ENCODE results near the gene RTL9. TPM values are rescaled to one million over a fixed set of nuclear protein-coding genes. Genes with fewer than 3 reads are reported as not detected.

RTL9 gene
- total and polyA plus RNA-seq, 2 experiments from 2014 or later, result 0.31 TPM; not detected in 1

DNA sequence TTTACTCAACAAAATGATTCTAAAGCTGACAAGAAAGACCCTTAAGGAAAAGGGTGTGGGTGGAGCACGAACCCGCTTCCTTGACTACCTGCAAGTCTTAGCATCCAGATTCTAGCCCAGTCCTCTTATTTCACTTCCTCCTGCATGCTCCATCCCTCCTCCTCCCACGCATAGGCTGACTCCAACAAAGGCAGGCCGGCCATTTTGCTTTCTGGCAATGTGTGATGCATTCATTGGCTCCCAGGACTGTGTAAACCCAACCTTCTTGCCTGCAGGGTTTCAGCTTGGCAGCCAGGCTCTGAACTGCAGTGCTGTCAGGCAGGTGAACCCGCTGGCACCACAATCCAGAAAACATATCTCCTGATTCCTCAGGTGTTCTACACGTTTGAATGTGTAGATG lies 39.3 kb downstream of the RTL9 start (continued):
- no peak for TF ChIP-seq ZNF114 (CRISPR knock-in tag; IDR thresholded peaks at IDR 0.05)
- TF ChIP-seq EZH2phosphoT487 (IDR thresholded peaks at IDR 0.05; ENCODE audit: unreplicated experiment), result no peak
- no peak for TF ChIP-seq JUNB (IDR thresholded peaks at IDR 0.05; ENCODE audit: unreplicated experiment)
- TF ChIP-seq, protein P1, sequence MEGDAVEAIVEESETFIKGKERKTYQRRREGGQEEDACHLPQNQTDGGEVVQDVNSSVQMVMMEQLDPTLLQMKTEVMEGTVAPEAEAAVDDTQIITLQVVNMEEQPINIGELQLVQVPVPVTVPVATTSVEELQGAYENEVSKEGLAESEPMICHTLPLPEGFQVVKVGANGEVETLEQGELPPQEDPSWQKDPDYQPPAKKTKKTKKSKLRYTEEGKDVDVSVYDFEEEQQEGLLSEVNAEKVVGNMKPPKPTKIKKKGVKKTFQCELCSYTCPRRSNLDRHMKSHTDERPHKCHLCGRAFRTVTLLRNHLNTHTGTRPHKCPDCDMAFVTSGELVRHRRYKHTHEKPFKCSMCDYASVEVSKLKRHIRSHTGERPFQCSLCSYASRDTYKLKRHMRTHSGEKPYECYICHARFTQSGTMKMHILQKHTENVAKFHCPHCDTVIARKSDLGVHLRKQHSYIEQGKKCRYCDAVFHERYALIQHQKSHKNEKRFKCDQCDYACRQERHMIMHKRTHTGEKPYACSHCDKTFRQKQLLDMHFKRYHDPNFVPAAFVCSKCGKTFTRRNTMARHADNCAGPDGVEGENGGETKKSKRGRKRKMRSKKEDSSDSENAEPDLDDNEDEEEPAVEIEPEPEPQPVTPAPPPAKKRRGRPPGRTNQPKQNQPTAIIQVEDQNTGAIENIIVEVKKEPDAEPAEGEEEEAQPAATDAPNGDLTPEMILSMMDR (conservative IDR thresholded peaks at IDR 0.05; ENCODE audit: low read depth in 2 of 2), result no peak
- TF ChIP-seq, protein P2, sequence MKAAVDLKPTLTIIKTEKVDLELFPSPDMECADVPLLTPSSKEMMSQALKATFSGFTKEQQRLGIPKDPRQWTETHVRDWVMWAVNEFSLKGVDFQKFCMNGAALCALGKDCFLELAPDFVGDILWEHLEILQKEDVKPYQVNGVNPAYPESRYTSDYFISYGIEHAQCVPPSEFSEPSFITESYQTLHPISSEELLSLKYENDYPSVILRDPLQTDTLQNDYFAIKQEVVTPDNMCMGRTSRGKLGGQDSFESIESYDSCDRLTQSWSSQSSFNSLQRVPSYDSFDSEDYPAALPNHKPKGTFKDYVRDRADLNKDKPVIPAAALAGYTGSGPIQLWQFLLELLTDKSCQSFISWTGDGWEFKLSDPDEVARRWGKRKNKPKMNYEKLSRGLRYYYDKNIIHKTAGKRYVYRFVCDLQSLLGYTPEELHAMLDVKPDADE (IDR thresholded peaks at IDR 0.05), result no peak

DNA sequence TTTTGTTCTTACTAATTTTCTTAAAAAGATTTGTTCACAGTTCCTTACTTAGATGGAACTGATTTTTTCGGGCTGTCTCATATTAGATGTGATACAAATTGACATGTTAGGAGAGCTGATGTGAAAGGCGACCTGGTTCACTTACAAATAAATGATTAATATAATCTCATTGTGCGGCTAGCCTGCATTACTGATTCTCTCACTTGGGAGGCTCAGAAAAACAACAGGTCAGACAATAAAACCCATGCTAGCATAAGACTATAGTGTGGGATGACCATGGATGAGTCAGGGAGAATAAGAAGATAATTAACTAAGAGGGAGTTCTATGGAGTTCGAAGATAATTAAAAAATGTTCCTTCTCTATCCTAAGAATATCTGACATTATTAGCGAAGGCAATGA lies 40.8 kb downstream of the RTL9 start:
- H2AFZ ChIP-seq, result no peak overlapping the region
- H3K4me1 ChIP-seq (ENCODE audit: insufficient read depth), result peaks cover 7% of the 10 kb centered on the region; the same call in 1 of the 2 replicates
- Mint-ChIP-seq H3K27me3 (ENCODE audit: insufficient read depth, low read depth, poor library complexity) (peaks cover 2% of the 10 kb centered on the region), H3K4me1 (peaks cover 12% of the 10 kb centered on the region), H3K9me3 (no peaks in the 10 kb centered on the region), H3K36me3 (ENCODE audit: low read depth) (no peaks in the 10 kb centered on the region), H3K27ac (no peak overlapping the region), H3K4me3 (no peak overlapping the region)
- ATAC-seq (no peak), DNase-seq (ENCODE audit: low spot score) (no peak)
- H3K36me3 ChIP-seq (ENCODE audit: insufficient read depth), result no peaks in the 10 kb centered on the region
- no peaks in the 10 kb centered on the region for H4K20me1 ChIP-seq (replicated peaks; ENCODE audit: insufficient read depth)
- H3K79me2 ChIP-seq (replicated peaks; ENCODE audit: insufficient read depth), result no peaks in the 10 kb centered on the region
- TF ChIP-seq EZH2phosphoT487 (IDR thresholded peaks at IDR 0.05; ENCODE audit: unreplicated experiment) (no peak), JUNB (IDR thresholded peaks at IDR 0.05; ENCODE audit: unreplicated experiment) (no peak)
- TF ChIP-seq, protein P1 (conservative IDR thresholded peaks at IDR 0.05; ENCODE audit: low read depth in 2 of 2), result no peak
- TF ChIP-seq, protein P2 (IDR thresholded peaks at IDR 0.05), result no peak
- H3F3A ChIP-seq (replicated peaks; ENCODE audit: low read depth), result no peaks in the 10 kb centered on the region
- no peaks in the 10 kb centered on the region for H3K9me2 ChIP-seq (ENCODE audit: insufficient read depth)
- H3K27me3 ChIP-seq (ENCODE audit: insufficient read depth), result no peaks in the 10 kb centered on the region
- no peak overlapping the region for H3K4me3 ChIP-seq
- no peak overlapping the region for H3K27ac ChIP-seq (ENCODE audit: low read depth)
- H3K4me2 ChIP-seq, result no peak overlapping the region

DNA sequence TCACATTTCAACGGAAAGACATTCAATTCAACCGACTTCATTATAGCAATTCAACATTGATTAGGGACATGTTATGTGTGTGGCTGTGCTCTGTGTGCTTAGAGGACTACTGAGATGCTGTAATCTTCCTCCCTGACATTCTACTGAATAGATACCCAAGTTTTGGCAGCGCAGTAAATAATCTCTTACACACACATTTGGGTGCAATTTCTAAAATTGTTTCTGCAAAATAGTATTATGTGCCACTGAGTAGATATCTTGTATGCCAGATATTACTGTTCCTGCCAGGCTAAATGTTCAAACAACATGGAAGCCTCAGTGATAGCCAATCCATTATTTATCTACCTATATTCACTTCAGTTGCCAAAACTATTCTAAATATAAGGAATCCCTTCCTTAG lies 41.3 kb downstream of the RTL9 start:
- Mint-ChIP-seq H3K27me3 (ENCODE audit: insufficient read depth, low read depth, poor library complexity) (peaks cover 2% of the 10 kb centered on the region), H3K4me1 (peaks cover 16% of the 10 kb centered on the region), H3K9me3 (no peaks in the 10 kb centered on the region), H3K36me3 (ENCODE audit: low read depth) (no peaks in the 10 kb centered on the region), H3K4me3 (no peak overlapping the region), H3K27ac (no peak overlapping the region)
- no peaks in the 10 kb centered on the region for H4K20me1 ChIP-seq (replicated peaks; ENCODE audit: insufficient read depth)
- H3K4me2 ChIP-seq, result no peak overlapping the region
- H3K9me2 ChIP-seq (ENCODE audit: insufficient read depth), result no peaks in the 10 kb centered on the region
- no peaks in the 10 kb centered on the region for H3K36me3 ChIP-seq (ENCODE audit: insufficient read depth)
- DNase-seq (ENCODE audit: low spot score), result no peak
- no peaks in the 10 kb centered on the region for H3K79me2 ChIP-seq (replicated peaks; ENCODE audit: insufficient read depth)
- no peaks in the 10 kb centered on the region for H3F3A ChIP-seq (replicated peaks; ENCODE audit: low read depth)
- ATAC-seq, result no peak
- no peak overlapping the region for H3K27ac ChIP-seq (ENCODE audit: low read depth)
- H3K4me1 ChIP-seq (ENCODE audit: insufficient read depth), result peaks cover 7% of the 10 kb centered on the region; the same call in 1 of the 2 replicates
- H2AFZ ChIP-seq, result no peak overlapping the region
- H3K4me3 ChIP-seq, result no peak overlapping the region
- H3K27me3 ChIP-seq (ENCODE audit: insufficient read depth), result no peaks in the 10 kb centered on the region
- TF ChIP-seq STAT1 (IDR thresholded peaks at IDR 0.05; ENCODE audit: unreplicated experiment) (no peak), EZH2phosphoT487 (IDR thresholded peaks at IDR 0.05; ENCODE audit: unreplicated experiment) (no peak), JUNB (IDR thresholded peaks at IDR 0.05; ENCODE audit: unreplicated experiment) (no peak), EZH2 (IDR thresholded peaks at IDR 0.05; ENCODE audit: low read depth, unreplicated experiment) (no peak), CREB1 (CRISPR knock-in tag; IDR thresholded peaks at IDR 0.05; ENCODE audit: low read depth) (no peak)
- TF ChIP-seq, protein P2 (IDR thresholded peaks at IDR 0.05), result no peak
